ENCODE measurements around the gene SMC2.

SMC2 gene

GRCh38 chr9:104142799-104143549 is 48.9 kb downstream of the SMC2 start:
- no peak for TF ChIP-seq CTCF (IDR thresholded peaks at IDR 0.05; ENCODE audit: low read depth, low read length)
- DNase-seq (ENCODE audit: extremely low read depth, low read depth), result no peak

- no peak for TF ChIP-seq CTCF (IDR thresholded peaks at IDR 0.05; ENCODE audit: low read depth, low read length)
- DNase-seq (ENCODE audit: extremely low read depth, low read depth), result no peak
Measured at GRCh38 chr9:104143550-104143910, 49.4 kb downstream of the SMC2 start.

GRCh38 chr9:104144336-104144735 is 50.2 kb downstream of the SMC2 start:
- DNase-seq (ENCODE audit: extremely low read depth, low read depth), result no peak
- no peak for TF ChIP-seq CTCF (IDR thresholded peaks at IDR 0.05; ENCODE audit: low read depth, low read length)

- no peak for DNase-seq (ENCODE audit: extremely low read depth, low read depth)
- no peak for TF ChIP-seq CTCF (IDR thresholded peaks at IDR 0.05; ENCODE audit: low read depth, low read length)
Measured at GRCh38 chr9:104173067-104173466, 79.0 kb downstream of the SMC2 start.

GRCh38 chr9:104177003-104177611 is 83.0 kb downstream of the SMC2 start:
- TF ChIP-seq CTCF (IDR thresholded peaks at IDR 0.05; ENCODE audit: low read depth, low read length), result no peak; the same call in 1 of the 2 replicates
- DNase-seq (ENCODE audit: extremely low read depth, low read depth), result no peak

- no peak for DNase-seq (ENCODE audit: extremely low read depth, low read depth)
Measured at GRCh38 chr9:104177676-104178075, 83.6 kb downstream of the SMC2 start.

More at GRCh38 chr9:104177676-104178075, 83.6 kb downstream of the SMC2 start:
- no peak for TF ChIP-seq CTCF (IDR thresholded peaks at IDR 0.05; ENCODE audit: low read depth, low read length)
